ENCODE data around the gene GSTO1.

GSTO1 gene

GRCh38 chr10:104296687-104297436, 42.2 kb downstream of the GSTO1 start:
- TF ChIP-seq MAX (IDR thresholded peaks at IDR 0.05): no peak
- no peak for TF ChIP-seq CREB1 (IDR thresholded peaks at IDR 0.05; ENCODE audit: low read depth)
- no peak for TF ChIP-seq YY1 (IDR thresholded peaks at IDR 0.05; ENCODE audit: low read depth)
- no peak for TF ChIP-seq EP300 (IDR thresholded peaks at IDR 0.05; ENCODE audit: borderline replicate concordance)
- no peak for TF ChIP-seq TEAD4 (IDR thresholded peaks at IDR 0.05)
- no peak for TF ChIP-seq ZBTB7A (IDR thresholded peaks at IDR 0.05; ENCODE audit: low read depth)
- TF ChIP-seq TCF12 (IDR thresholded peaks at IDR 0.05; ENCODE audit: low read depth): no peak
- TF ChIP-seq REST (IDR thresholded peaks at IDR 0.05; ENCODE audit: low read depth): no peak
- TF ChIP-seq RAD21 (IDR thresholded peaks at IDR 0.05; ENCODE audit: low read depth): no peak
- TF ChIP-seq TAF1 (IDR thresholded peaks at IDR 0.05; ENCODE audit: low read depth): no peak
- TF ChIP-seq EGR1 (IDR thresholded peaks at IDR 0.05): no peak
- no peak for TF ChIP-seq FOXM1 (IDR thresholded peaks at IDR 0.05; ENCODE audit: borderline replicate concordance, low read depth)
- TF ChIP-seq CEBPB (IDR thresholded peaks at IDR 0.05): no peak
- no peak for TF ChIP-seq USF1 (IDR thresholded peaks at IDR 0.05)

GRCh38 chr10:104297697-104298660, 43.3 kb downstream of the GSTO1 start:
- TF ChIP-seq REST (IDR thresholded peaks at IDR 0.05; ENCODE audit: low read depth): no peak
- no peak for TF ChIP-seq NFIC (IDR thresholded peaks at IDR 0.05)
- TF ChIP-seq CREB1 (IDR thresholded peaks at IDR 0.05; ENCODE audit: low read depth): no peak
- no peak for TF ChIP-seq YY1 (IDR thresholded peaks at IDR 0.05; ENCODE audit: low read depth)
- TF ChIP-seq TCF12 (IDR thresholded peaks at IDR 0.05; ENCODE audit: low read depth): no peak
- no peak for TF ChIP-seq CEBPB (IDR thresholded peaks at IDR 0.05)
- TF ChIP-seq MAX (IDR thresholded peaks at IDR 0.05): no peak
- TF ChIP-seq TEAD4 (IDR thresholded peaks at IDR 0.05): no peak
- TF ChIP-seq ZBTB7A (IDR thresholded peaks at IDR 0.05; ENCODE audit: low read depth): no peak
- no peak for TF ChIP-seq TAF1 (IDR thresholded peaks at IDR 0.05; ENCODE audit: low read depth)
- no peak for TF ChIP-seq EGR1 (IDR thresholded peaks at IDR 0.05)
- no peak for TF ChIP-seq RAD21 (IDR thresholded peaks at IDR 0.05; ENCODE audit: low read depth)
- TF ChIP-seq EP300 (IDR thresholded peaks at IDR 0.05; ENCODE audit: borderline replicate concordance): no peak
- no peak for TF ChIP-seq USF1 (IDR thresholded peaks at IDR 0.05)
- no peak for TF ChIP-seq FOXM1 (IDR thresholded peaks at IDR 0.05; ENCODE audit: borderline replicate concordance, low read depth)

GRCh38 chr10:104299031-104299904, 44.6 kb downstream of the GSTO1 start:
- TF ChIP-seq CEBPB (IDR thresholded peaks at IDR 0.05): no peak

- TF ChIP-seq TCF12 (IDR thresholded peaks at IDR 0.05; ENCODE audit: low read depth) (no peak), REST (IDR thresholded peaks at IDR 0.05; ENCODE audit: low read depth) (0 out of 2 replicates have a peak, but pooled peaks have one; percentile 15)
Measured at GRCh38 chr10:104300002-104300735, 45.5 kb downstream of the GSTO1 start.

All from Ishikawa (cell line).